Activated naive CD4-positive, alpha-beta T cell treated with anti-CD3 and anti-CD28 coated beads for 36 hours (primary cell): ENCODE results near the gene WDR20. TPM values are rescaled to one million over a fixed set of nuclear protein-coding genes. Genes with fewer than 3 reads are reported as not detected.

Source experiments
- CTCF ChIA-PET: fragments of 350-600 bp; sonication (Branson Sonifier 250); formaldehyde crosslinking; loops from one replicate; lab custom pipeline; 2021; ENCODE audit warnings: antibody characterized with exemption; lab: Charles Lee
- DNase-seq: peaks from one replicate; pipeline ENCODE4 v3.0.0-alpha.2; 2020
- H3K27ac Mint-ChIP-seq: one replicate; pipeline ENCODE4 v1.8.0; 2021; ENCODE audit warnings: mild to moderate bottlenecking, mixed read lengths
- H3K27me3 Mint-ChIP-seq: one replicate; pipeline ENCODE4 v1.8.0; 2021; ENCODE audit warnings: low read depth, mixed read lengths
- H3K36me3 Mint-ChIP-seq: one replicate; pipeline ENCODE4 v1.8.0; 2021; ENCODE audit warnings: low read depth, mixed read lengths
- H3K4me1 Mint-ChIP-seq: one replicate; pipeline ENCODE4 v1.8.0; 2021; ENCODE audit warnings: low read depth, mixed read lengths
- H3K4me3 Mint-ChIP-seq: one replicate; pipeline ENCODE4 v1.8.0; 2021; ENCODE audit warnings: mild to moderate bottlenecking, moderate library complexity, mixed read lengths
- H3K9me3 Mint-ChIP-seq: one replicate; pipeline ENCODE4 v1.8.0; 2021; ENCODE audit warnings: mixed read lengths
- intact Hi-C: fragments of 100-400 bp; cut with micrococcal nuclease; formaldehyde crosslinking; loops from one replicate; pipeline ENCODE4 v1.15.1; 2023
- total RNA-seq, 2 experiments: library from RNA; stranded (reverse); gene quantifications; one replicate each; pipeline ENCODE4 v1.2.3, GENCODE V29; 2021

The WDR20 gene
- total RNA-seq, 2 experiments from 2014 or later = 20.5 to 21.4 TPM

- H3K9me3 Mint-ChIP-seq = no peaks in the 10 kb centered on the region
- CTCF ChIA-PET = interaction anchor here (1.1 kb wide), 1 partner anchor 21 kb away, joined by 5 read pairs; no protein-coding TSS in a partner anchor
- H3K4me3 Mint-ChIP-seq = no peak overlapping the region
- no peak overlapping the region for H3K27ac Mint-ChIP-seq
- peaks cover 6% of the 10 kb centered on the region for H3K4me1 Mint-ChIP-seq
- H3K27me3 Mint-ChIP-seq = no peaks in the 10 kb centered on the region
- DNase-seq = no peak
- intact Hi-C loops = no loop called here
- no peaks in the 10 kb centered on the region for H3K36me3 Mint-ChIP-seq
Observed at GRCh38 chr14:102215071-102215470, 75.4 kb downstream of the WDR20 start.

- Mint-ChIP-seq H3K4me1 (peaks cover 7% of the 10 kb centered on the region), H3K36me3 (no peaks in the 10 kb centered on the region), H3K4me3 (no peak overlapping the region), H3K27me3 (no peaks in the 10 kb centered on the region), H3K27ac (no peak overlapping the region), H3K9me3 (no peaks in the 10 kb centered on the region)
- intact Hi-C loops = no loop called here
- CTCF ChIA-PET = interaction anchor here (1.1 kb wide), 1 partner anchor 20 kb away, joined by 5 read pairs; no protein-coding TSS in a partner anchor
- no peak for DNase-seq
Observed at GRCh38 chr14:102215576-102216250, 76.0 kb downstream of the WDR20 start.

- Mint-ChIP-seq H3K27ac (no peak overlapping the region), H3K9me3 (no peaks in the 10 kb centered on the region), H3K4me1 (peaks cover 13% of the 10 kb centered on the region), H3K27me3 (no peaks in the 10 kb centered on the region), H3K4me3 (no peak overlapping the region), H3K36me3 (no peaks in the 10 kb centered on the region)
- intact Hi-C loops = no loop called here
- no peak for DNase-seq
- CTCF ChIA-PET = no interaction called here
Observed at GRCh38 chr14:102217399-102217798, 77.7 kb downstream of the WDR20 start.

- CTCF ChIA-PET = no interaction called here
- no peak overlapping the region for H3K4me3 Mint-ChIP-seq
- H3K27ac Mint-ChIP-seq = no peak overlapping the region
- intact Hi-C loops = no loop called here
- no peaks in the 10 kb centered on the region for H3K36me3 Mint-ChIP-seq
- no peaks in the 10 kb centered on the region for H3K27me3 Mint-ChIP-seq
- no peaks in the 10 kb centered on the region for H3K9me3 Mint-ChIP-seq
- no peak for DNase-seq
- peaks cover 13% of the 10 kb centered on the region for H3K4me1 Mint-ChIP-seq
Observed at GRCh38 chr14:102217987-102218421, 78.3 kb downstream of the WDR20 start.

GRCh38 chr14:102218688-102219087 lies 79.0 kb downstream of the WDR20 start:
- Mint-ChIP-seq H3K36me3 (no peaks in the 10 kb centered on the region), H3K27ac (no peak overlapping the region), H3K9me3 (no peaks in the 10 kb centered on the region), H3K4me1 (peaks cover 13% of the 10 kb centered on the region), H3K4me3 (no peak overlapping the region), H3K27me3 (no peaks in the 10 kb centered on the region)
- no peak for DNase-seq
- CTCF ChIA-PET = no interaction called here
- intact Hi-C loops = no loop called here

- Mint-ChIP-seq H3K4me1 (peaks cover 13% of the 10 kb centered on the region), H3K4me3 (no peak overlapping the region), H3K36me3 (no peaks in the 10 kb centered on the region), H3K27me3 (no peaks in the 10 kb centered on the region), H3K27ac (peak overlapping the region; percentile 51), H3K9me3 (no peaks in the 10 kb centered on the region)
- CTCF ChIA-PET = no interaction called here
- no peak for DNase-seq
- intact Hi-C loops = no loop called here
Observed at GRCh38 chr14:102219316-102219715, 79.6 kb downstream of the WDR20 start.

- H3K27me3 Mint-ChIP-seq = no peaks in the 10 kb centered on the region
- DNase-seq = peak; percentile 69
- intact Hi-C loops = loop anchor here (1.0 kb wide), 3 partner anchors 19 to 81 kb away; partner anchors contain the start of gene WDR20
- CTCF ChIA-PET = interaction anchor here (0.7 kb wide), 1 partner anchor 118 kb away, joined by 3 read pairs; no protein-coding TSS in a partner anchor
- H3K4me3 Mint-ChIP-seq = no peak overlapping the region
- peaks cover 13% of the 10 kb centered on the region for H3K4me1 Mint-ChIP-seq
- H3K9me3 Mint-ChIP-seq = no peaks in the 10 kb centered on the region
- H3K36me3 Mint-ChIP-seq = no peaks in the 10 kb centered on the region
- no peak overlapping the region for H3K27ac Mint-ChIP-seq
Observed at GRCh38 chr14:102220031-102220430, 80.3 kb downstream of the WDR20 start.

- H3K27ac Mint-ChIP-seq = peak overlapping the region; percentile 12
- no peak overlapping the region for H3K4me3 Mint-ChIP-seq
- intact Hi-C loops = no loop called here
Observed at GRCh38 chr14:102221026-102221425, 81.3 kb downstream of the WDR20 start.

GRCh38 chr14:102222009-102222575 lies 82.4 kb downstream of the WDR20 start:
- no peak overlapping the region for H3K27ac Mint-ChIP-seq
- intact Hi-C loops = no loop called here
- CTCF ChIA-PET = interaction anchor here (1.4 kb wide), 1 partner anchor 78 kb away, joined by 3 read pairs; no protein-coding TSS in a partner anchor

More at GRCh38 chr14:102221026-102221425, 81.3 kb downstream of the WDR20 start:
- peak; percentile 33 for DNase-seq
- CTCF ChIA-PET = interaction anchor here (1.4 kb wide), 1 partner anchor 76 kb away, joined by 3 read pairs; no protein-coding TSS in a partner anchor
- Mint-ChIP-seq H3K27me3 (no peaks in the 10 kb centered on the region), H3K4me1 (peaks cover 13% of the 10 kb centered on the region), H3K36me3 (no peaks in the 10 kb centered on the region), H3K9me3 (no peaks in the 10 kb centered on the region)

GRCh38 chr14:102222751-102223150 lies 83.1 kb downstream of the WDR20 start:
- intact Hi-C loops = no loop called here
- CTCF ChIA-PET = no interaction called here
- H3K27me3 Mint-ChIP-seq = no peaks in the 10 kb centered on the region
- H3K4me3 Mint-ChIP-seq = no peak overlapping the region
- H3K27ac Mint-ChIP-seq = no peak overlapping the region
- no peak for DNase-seq
- no peaks in the 10 kb centered on the region for H3K36me3 Mint-ChIP-seq
- H3K4me1 Mint-ChIP-seq = peaks cover 13% of the 10 kb centered on the region
- H3K9me3 Mint-ChIP-seq = no peaks in the 10 kb centered on the region

More at GRCh38 chr14:102222009-102222575, 82.4 kb downstream of the WDR20 start:
- Mint-ChIP-seq H3K4me3 (no peak overlapping the region), H3K27me3 (no peaks in the 10 kb centered on the region), H3K36me3 (no peaks in the 10 kb centered on the region), H3K4me1 (peaks cover 13% of the 10 kb centered on the region), H3K9me3 (no peaks in the 10 kb centered on the region)
- DNase-seq = no peak

- no peaks in the 10 kb centered on the region for H3K27me3 Mint-ChIP-seq
- CTCF ChIA-PET = no interaction called here
- peaks cover 13% of the 10 kb centered on the region for H3K4me1 Mint-ChIP-seq
- no peak overlapping the region for H3K27ac Mint-ChIP-seq
- H3K4me3 Mint-ChIP-seq = no peak overlapping the region
- intact Hi-C loops = no loop called here
- no peaks in the 10 kb centered on the region for H3K9me3 Mint-ChIP-seq
- no peak for DNase-seq
- H3K36me3 Mint-ChIP-seq = no peaks in the 10 kb centered on the region
Observed at GRCh38 chr14:102223682-102224081, 84.0 kb downstream of the WDR20 start.

- no peaks in the 10 kb centered on the region for H3K27me3 Mint-ChIP-seq
- peaks cover 7% of the 10 kb centered on the region for H3K4me1 Mint-ChIP-seq
- CTCF ChIA-PET = no interaction called here
- H3K4me3 Mint-ChIP-seq = no peak overlapping the region
- intact Hi-C loops = no loop called here
- H3K9me3 Mint-ChIP-seq = no peaks in the 10 kb centered on the region
- H3K36me3 Mint-ChIP-seq = no peaks in the 10 kb centered on the region
- H3K27ac Mint-ChIP-seq = no peak overlapping the region
- DNase-seq = no peak
Observed at GRCh38 chr14:102225386-102225785, 85.7 kb downstream of the WDR20 start.

GRCh38 chr14:102225936-102226335 lies 86.2 kb downstream of the WDR20 start:
- Mint-ChIP-seq H3K9me3 (no peaks in the 10 kb centered on the region), H3K4me1 (peaks cover 4% of the 10 kb centered on the region), H3K27me3 (no peaks in the 10 kb centered on the region), H3K27ac (no peak overlapping the region), H3K36me3 (no peaks in the 10 kb centered on the region), H3K4me3 (no peak overlapping the region)
- CTCF ChIA-PET = no interaction called here
- intact Hi-C loops = no loop called here
- DNase-seq = no peak
